HepG2 (cell line): Measurements from ENCODE around the gene POLE.

Source experiments
- DPF2 ChIP-seq: sonication (generic); formaldehyde crosslinking; IDR thresholded peaks from 2 replicates; pipeline ENCODE4 v1.4.0; 2020; ENCODE audit warnings: mild to moderate bottlenecking, low read depth, missing genetic modification reagents, borderline replicate concordance
- HHEX ChIP-seq: IDR thresholded peaks from 2 replicates; pipeline ENCODE4 v1.6.1; 2016; ENCODE audit warnings: control low read depth
- NBN ChIP-seq: fragments of 450-650 bp; conservative IDR thresholded peaks from 2 replicates; pipeline ENCODE4 v1.6.1; 2017
- RXRB ChIP-seq: IDR thresholded peaks from 2 replicates; pipeline ENCODE4 v1.6.1; 2016; ENCODE audit warnings: borderline replicate concordance, missing genetic modification reagents, missing compliant biosample characterization
- SRSF1 ChIP-seq: fragments of 200-400 bp; formaldehyde crosslinking; optimal IDR thresholded peaks from 2 replicates; pipeline ENCODE3; 2017; ENCODE audit warnings: mild to moderate bottlenecking, low read depth, low read length, moderate library complexity
- TBP ChIP-seq: sonication (generic); formaldehyde crosslinking; IDR thresholded peaks from 2 replicates; pipeline ENCODE4 v1.5.0; 2020; ENCODE audit warnings: missing genetic modification reagents
- ZNF607 ChIP-seq: sonication (generic); formaldehyde crosslinking; IDR thresholded peaks from 2 replicates; pipeline ENCODE4 v1.5.1; 2020; ENCODE audit warnings: missing genetic modification reagents, mild to moderate bottlenecking, borderline replicate concordance
- ZNF841 ChIP-seq: sonication (generic); formaldehyde crosslinking; IDR thresholded peaks from 2 replicates; pipeline ENCODE4 v1.8.1; 2023; ENCODE audit warnings: missing genetic modification reagents, borderline replicate concordance
- TF ChIP-seq, protein P1 (sequence below): conservative IDR thresholded peaks from 2 replicates; pipeline ENCODE4 v1.6.1; 2018; ENCODE audit warnings: missing genetic modification reagents
- TF ChIP-seq, protein P2 (sequence below): sonication (generic); formaldehyde crosslinking; IDR thresholded peaks from 2 replicates; pipeline ENCODE4 v1.5.0; 2020; ENCODE audit warnings: mild to moderate bottlenecking, missing genetic modification reagents

DNA sequence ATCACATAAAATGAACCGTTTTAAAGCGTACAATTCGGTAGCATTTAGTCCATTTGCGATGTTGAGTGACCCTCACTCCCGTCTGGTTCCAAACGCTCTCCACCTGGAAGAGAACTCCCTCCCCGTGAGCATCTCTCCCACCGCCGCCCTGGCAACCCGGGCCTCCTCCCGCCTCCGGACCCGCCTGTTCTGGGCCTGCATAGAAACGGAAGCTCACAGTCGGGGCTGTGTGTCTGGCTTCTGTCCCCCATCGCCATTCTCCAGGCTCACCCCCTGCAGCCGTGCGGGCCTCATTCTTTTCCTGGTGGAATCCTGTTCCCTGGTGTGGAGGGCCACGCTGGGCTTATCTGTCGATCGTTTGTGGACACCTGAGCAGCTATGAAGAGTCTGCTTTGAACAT is 94.1 kb downstream of the POLE start:
- TF ChIP-seq SRSF1 (no peak), RXRB (no peak), NBN (no peak), HHEX (no peak), ZNF841 (CRISPR knock-in tag) (no peak), ZNF607 (CRISPR knock-in tag) (no peak), DPF2 (CRISPR knock-in tag) (no peak), TBP (CRISPR knock-in tag) (no peak)
- TF ChIP-seq, protein P1, sequence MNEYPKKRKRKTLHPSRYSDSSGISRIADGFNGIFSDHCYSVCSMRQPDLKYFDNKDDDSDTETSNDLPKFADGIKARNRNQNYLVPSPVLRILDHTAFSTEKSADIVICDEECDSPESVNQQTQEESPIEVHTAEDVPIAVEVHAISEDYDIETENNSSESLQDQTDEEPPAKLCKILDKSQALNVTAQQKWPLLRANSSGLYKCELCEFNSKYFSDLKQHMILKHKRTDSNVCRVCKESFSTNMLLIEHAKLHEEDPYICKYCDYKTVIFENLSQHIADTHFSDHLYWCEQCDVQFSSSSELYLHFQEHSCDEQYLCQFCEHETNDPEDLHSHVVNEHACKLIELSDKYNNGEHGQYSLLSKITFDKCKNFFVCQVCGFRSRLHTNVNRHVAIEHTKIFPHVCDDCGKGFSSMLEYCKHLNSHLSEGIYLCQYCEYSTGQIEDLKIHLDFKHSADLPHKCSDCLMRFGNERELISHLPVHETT (CRISPR knock-in tag), result no peak
- TF ChIP-seq, protein P2, sequence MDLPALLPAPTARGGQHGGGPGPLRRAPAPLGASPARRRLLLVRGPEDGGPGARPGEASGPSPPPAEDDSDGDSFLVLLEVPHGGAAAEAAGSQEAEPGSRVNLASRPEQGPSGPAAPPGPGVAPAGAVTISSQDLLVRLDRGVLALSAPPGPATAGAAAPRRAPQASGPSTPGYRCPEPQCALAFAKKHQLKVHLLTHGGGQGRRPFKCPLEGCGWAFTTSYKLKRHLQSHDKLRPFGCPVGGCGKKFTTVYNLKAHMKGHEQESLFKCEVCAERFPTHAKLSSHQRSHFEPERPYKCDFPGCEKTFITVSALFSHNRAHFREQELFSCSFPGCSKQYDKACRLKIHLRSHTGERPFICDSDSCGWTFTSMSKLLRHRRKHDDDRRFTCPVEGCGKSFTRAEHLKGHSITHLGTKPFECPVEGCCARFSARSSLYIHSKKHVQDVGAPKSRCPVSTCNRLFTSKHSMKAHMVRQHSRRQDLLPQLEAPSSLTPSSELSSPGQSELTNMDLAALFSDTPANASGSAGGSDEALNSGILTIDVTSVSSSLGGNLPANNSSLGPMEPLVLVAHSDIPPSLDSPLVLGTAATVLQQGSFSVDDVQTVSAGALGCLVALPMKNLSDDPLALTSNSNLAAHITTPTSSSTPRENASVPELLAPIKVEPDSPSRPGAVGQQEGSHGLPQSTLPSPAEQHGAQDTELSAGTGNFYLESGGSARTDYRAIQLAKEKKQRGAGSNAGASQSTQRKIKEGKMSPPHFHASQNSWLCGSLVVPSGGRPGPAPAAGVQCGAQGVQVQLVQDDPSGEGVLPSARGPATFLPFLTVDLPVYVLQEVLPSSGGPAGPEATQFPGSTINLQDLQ (CRISPR knock-in tag), result no peak
